ENCODE results near the gene TRAPPC4.
"Not testable (repeated sequence)": the region's sequence is repeated elsewhere in the genome, so short reads cannot be mapped to it uniquely, and the experiment has no call there.

Gene TRAPPC4, protein sequence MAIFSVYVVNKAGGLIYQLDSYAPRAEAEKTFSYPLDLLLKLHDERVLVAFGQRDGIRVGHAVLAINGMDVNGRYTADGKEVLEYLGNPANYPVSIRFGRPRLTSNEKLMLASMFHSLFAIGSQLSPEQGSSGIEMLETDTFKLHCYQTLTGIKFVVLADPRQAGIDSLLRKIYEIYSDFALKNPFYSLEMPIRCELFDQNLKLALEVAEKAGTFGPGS

DNA sequence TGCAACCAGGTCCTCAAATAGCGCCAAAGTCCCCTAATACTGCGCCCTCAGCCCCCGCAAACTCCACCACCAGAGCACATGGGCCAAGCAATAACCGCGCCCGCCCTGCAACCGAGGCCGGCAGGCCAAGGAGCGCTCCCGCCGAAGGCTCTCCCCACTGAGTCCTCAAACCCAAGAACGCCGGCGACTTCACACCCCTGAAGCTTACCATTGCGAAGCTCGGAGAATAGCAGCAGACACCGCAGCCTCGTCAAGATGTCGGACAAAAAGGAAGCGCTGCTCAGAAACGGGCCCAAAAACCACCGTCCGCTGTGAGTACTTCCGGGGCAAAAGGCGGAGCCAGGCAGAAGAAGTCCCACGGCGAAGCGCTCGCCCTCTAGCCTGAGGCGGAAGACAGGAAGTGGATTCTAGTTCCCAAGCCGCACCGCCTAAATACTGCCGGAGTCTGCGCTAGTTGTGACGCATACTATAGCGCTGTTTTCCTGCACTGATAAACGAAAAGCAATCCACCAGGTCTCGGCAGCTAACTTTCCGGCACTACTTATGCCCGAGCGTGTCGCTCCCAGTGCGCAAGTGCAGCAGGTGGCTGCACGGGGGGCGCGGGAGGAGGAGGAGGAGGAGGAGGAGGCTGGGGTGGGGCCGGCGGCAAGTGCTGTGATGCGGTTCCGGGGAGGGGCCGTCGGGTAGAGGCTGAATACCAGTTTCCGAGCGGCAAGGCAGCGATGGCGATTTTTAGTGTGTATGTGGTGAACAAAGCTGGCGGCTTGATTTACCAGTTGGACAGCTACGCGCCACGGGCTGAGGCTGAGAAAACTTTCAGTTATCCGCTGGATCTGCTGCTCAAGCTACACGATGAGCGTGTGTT lies at the start of gene TRAPPC4, which contains the start of gene RPS25:
Gene TRAPPC4, plus strand, starts transcription at position 693 of the 865 bp plus-strand sequence. Its CDS starts 30 bp downstream, at position 723.
Gene RPS25, minus strand, starts transcription at position 270 of the 865 bp plus-strand sequence. Its CDS starts 59 bp downstream, at position 211.
- DNase-seq = peak; percentile 78 to 100 (median 98)

DNA sequence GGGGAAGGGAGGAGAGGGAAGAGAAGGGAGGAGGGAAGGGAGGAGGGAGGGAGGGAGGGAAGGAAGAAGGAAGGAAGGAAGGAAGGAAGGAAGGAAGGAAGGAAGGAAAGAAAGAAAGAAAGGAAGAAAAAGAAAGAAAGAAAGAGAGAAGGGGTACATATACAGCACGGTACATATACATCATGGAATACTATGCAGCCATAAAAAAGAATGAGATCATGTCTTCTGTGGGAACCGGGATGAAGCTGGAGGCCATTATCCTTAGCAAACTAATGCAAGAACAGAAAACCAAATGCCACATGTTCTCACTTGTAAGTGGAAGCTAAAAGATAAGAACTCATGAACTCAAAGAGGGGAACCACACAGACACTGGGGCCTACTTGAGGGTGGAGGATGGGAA lies 49.1 kb upstream of the TRAPPC4 start:
- DNase-seq = not testable (repeated sequence)

DNA sequence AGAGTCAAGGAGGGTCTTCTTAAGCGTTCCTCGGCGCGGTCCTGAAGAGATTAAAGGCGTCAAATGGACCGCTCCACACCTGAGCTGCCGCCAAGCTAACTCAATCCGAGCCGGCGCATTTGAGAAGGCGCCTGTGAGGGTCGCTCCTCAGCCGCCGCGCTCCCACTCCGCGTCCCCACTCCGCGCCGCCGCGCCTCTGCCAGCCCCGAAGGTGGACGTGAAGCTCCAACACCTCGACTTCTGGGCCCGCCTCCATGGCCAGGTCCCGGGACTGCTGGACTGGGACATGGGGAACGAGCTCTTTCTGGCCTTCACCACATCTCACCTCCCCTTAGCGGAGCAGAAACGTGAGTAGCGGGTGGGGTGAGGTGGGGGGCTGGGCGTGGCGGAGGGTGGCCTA lies 46.9 kb upstream of the TRAPPC4 start, which contains the start of gene FOXR1:
Gene FOXR1, plus strand, starts transcription at position 116 of the 400 bp plus-strand sequence. Its CDS starts 171 bp downstream, at position 287.
- no peak for DNase-seq

DNA sequence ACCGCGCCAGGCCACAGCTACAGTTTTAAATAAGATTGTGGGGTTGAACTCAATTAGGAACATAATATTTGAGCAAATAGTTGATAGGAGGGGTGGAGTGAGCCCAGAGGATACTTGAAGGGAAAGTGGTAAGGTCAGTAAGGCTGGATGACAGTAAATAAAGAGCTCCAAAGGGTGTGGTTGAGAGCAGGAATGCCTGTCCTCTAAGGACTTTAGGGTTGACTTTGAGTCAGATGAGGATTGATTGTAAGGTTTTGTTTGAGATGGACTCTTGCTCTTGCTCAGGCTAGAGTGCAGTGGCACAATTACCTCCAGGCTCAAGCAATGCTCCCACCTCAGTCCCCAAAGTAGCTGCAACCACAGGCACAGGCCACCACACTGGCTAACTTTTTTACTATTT lies 44.6 kb upstream of the TRAPPC4 start:
- no peak for DNase-seq

DNA sequence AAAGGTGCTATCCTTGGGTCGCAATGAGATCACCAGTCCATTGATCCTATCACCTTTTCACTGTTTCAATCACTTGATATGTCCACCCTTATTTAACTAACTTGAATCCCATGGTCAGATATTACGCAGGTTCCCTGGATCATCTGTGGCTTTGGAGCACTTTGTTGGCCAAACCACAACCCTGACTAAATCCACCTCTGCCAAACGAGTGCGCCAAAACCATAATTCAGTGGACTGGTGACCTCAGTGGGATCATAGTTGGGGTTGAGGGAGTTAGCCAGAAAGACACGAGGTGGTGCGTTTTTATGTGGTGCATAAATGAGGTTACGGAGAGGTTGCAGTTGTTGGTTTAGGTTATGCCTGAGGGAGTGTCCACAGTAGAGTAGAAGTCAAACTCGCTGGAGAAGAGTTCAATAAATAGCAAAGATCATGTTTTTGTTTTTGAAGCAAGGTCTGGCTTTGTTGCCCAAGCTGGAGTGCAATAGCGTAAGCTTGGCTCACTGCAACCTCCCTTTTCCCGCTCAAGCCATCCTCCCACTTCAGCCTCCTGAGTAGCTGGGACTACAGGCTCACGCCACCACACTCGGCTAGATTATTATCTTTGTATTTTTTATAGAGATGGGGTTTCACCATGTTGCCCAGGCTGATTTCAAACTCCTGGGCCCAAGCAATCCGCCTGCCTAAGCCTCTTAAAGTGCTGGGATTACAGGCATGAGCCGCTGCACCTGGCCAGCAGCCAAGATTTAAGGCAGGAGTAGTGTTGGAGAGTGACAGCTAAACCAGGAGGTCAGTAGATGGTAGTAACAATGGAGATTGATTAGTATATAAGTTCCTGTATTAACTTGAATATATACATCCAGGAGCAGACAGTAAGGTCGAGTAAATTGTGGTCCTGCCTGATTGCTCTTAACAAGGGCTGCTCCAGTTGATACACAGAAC lies 42.5 kb upstream of the TRAPPC4 start:
- DNase-seq = no peak

DNA sequence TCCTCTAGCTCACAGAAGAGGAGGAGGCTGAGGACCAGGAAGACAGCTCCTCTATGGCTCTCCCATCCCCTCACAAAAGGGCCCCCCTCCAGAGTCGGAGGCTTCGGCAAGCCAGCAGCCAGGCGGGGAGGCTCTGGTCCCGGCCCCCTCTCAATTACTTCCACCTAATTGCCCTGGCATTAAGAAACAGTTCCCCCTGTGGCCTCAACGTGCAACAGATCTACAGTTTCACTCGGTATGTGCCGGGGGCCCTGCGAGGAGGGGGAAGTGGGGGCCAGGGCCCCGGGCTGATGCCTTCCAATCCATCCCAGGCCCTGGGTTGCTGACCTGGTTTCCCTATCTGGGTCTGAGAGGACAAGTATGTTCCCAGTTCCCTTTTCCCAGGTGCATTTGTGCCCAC lies 39.1 kb upstream of the TRAPPC4 start:
- no peak for DNase-seq

DNA sequence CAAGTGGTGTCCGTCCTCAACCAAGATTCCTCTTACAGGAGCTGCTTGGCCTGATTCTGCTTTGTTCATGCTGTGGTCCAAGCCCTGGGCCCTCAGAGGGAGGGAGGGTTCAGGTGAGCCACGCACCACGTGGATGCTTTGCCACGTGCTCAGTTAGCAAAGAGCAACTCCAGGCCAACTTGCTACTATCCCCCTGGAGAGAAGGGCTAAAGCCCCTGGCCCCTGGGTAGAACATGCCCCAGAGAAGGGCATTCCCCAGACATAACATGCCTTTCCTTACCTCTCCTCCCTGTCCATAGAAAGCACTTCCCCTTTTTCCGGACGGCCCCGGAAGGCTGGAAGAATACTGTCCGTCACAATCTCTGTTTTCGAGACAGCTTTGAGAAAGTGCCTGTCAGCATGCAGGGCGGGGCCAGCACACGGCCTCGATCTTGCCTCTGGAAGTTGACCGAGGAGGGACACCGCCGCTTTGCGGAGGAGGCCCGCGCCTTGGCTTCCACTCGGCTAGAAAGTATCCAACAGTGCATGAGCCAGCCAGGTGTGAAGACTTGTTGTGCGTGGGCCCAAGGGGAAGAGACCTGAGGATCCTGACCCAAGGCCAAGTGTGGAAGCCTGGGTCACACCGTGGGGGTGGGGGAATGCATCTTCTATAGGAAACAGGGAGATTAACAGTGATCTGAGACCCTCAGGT lies 38.2 kb upstream of the TRAPPC4 start:
- peak in 3 of 14 donors; percentile 7 to 25 (median 13) for DNase-seq

DNA sequence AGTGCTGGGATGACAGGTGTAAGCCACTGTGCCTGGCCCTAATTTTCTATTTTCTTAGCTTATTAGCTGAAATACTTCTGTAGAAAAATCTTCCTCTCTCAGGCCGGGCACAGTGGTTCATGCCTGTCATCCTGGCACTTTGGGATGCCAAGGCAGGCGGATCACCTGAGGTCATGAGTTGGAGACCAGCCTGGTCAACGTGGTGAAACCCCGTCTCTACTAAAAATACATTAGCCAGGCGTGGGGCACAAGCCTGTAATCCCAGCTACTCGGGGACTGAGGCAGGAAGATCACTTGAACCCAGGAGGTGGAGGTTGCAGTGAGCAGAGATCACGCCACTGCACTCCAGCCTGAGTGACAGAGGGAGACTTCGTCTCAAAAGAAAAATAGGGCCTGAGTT lies 34.2 kb upstream of the TRAPPC4 start:
- DNase-seq = not testable (repeated sequence)

DNA sequence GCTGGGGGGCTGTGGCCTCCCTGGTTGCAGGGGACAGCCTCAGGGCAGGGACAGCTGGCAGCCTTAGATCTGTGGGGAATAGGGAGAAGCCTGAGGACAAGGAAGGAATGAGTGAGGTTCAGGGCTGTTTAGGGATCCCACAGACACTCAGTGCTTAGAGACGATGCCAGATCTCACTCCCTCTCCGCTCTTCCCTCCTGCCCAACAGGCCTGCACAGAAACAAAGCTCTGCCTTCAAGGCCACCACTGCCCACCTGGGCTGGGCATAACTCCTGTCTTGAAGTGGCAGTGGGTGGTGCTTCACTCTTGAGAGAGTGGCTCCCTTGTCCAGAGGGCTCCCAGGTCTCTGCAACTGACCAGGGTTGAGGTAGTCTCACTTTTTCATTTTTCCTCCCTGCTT lies 33.7 kb upstream of the TRAPPC4 start:
- DNase-seq = no peak

DNA sequence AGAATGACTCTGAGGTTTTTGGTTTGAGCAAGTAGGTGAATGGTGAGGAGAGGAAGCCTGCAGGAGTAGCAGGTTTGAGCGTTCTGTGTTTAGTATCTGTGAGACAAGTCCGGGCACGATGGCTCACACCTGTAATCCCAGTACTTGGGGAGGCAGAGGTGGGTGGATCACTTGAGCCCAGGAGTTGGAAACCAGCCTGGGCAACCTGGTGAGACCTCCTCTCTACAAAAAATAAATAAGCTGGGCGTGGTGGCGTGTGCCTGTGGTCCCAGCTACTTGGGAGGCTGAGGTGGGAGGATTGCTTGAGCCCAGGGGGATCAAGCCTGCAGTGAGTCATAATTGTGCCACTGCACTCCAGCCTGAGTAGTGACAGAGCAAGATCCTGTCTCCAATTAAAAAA lies 30.3 kb upstream of the TRAPPC4 start:
- no peak for DNase-seq

DNA sequence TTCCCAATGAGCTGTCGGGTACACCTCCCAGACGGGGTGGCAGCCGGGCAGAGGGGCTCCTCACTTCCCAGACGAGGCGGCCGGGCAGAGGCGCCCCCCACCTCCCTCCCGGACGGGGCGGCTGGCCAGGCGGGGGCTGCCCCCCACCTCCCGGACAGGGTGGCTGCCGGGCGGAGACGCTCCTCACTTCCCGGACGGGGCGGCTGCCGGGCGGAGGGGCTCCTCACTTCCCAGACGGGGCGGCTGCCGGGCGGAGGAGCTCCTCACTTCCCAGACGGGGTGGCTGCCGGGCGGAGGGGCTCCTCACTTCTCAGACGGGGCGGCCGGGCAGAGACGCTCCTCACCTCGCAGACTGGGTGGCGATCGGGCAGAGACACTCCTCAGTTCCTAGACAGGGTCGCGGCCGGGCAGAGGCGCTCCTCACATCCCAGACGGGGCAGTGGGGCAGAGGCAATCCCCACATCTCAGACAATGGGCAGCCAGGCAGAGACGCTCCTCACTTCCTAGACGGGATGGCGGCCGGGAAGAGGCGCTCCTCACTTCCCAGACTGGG lies 27.0 kb upstream of the TRAPPC4 start:
- DNase-seq = not testable (repeated sequence)

DNA sequence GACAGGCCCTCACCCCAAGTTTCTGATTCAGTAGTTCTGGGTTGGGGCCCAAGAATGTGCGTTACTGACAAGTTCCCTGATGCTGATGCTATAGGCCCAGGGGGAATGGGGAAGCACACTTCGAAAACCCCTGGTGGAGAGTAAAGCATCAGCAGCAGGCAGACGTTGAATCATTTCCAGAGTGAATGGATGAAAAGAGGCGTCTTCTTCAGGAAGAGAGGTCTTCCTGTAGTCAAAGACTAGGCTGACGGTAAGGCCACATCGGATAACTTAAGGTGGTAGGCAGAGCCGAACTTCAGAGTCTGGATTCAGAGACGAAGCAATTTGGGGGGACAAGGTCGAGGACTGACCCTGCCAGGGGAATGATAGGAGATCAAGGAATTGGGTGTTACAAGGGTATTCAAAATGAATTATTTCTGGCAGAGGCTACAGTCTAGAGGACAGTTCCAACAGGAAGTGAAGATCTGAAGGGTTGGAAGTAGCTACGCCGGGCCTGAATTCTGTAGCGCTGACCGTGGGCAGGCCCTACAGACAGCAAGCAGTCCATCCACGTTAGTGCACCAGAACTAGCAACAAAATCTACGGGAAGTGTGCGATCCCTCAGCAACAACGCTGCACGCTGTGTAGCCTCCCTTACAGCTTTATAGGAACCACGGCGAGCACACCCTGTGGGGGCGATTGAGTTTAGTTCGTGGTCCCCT lies 21.5 kb upstream of the TRAPPC4 start:
- DNase-seq = peak in 5 of 14 donors; percentile 22 to 47 (median 31)

DNA sequence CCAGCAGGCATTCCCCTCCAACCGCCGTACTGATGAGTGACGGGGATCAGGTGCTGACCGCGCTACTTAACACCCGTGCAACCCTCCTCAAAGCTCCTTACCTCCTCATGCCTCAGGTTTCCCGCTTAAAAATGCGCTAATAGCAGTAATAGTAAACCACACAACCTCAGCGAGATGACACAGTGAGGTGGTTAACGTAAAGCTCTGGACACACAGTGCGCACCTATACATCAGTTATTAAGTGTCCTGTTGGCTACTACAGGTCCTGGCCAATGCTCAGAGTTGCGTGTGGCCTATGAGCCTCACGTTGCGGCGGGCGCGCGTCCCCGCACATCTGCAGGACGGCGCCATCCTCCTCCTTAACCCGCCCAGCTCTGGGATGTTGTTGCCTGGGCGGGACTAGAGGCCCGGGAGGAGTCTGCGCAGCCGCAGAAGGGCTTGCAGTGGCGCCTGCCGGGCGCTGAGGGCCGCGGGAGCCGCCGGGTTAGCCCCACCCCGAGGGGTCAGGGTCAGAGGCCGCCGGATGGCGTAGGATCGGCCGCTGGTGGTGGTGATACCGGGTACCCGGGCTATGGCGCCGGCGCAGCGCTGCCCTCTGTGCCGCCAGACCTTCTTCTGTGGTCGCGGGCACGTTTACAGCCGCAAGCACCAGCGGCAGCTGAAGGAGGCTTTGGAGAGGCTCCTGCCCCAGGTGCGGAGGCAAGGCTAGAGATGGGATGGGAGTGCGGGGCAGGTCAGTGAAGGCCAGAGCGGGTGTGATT lies 20.8 kb upstream of the TRAPPC4 start, which contains the start of gene CENATAC:
Gene CENATAC, plus strand, starts transcription at position 512 of the 761 bp plus-strand sequence. Its CDS starts 60 bp downstream, at position 572.
- DNase-seq = peak; percentile 35 to 96 (median 92)

DNA sequence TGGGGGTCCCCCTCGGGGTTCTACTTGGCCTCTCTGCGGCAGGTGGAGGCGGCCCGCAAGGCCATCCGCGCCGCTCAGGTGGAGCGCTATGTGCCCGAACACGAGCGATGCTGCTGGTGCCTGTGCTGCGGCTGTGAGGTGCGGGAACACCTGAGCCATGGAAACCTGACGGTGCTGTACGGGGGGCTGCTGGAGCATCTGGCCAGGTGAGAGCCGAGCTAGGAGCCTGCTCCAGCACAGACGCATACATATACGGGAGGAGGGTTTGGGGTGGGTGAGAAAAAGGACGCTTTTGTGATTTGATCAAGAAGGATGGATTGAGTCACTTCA lies 20.2 kb upstream of the TRAPPC4 start:
- DNase-seq = peak in 1 of 14 donors; percentile 35

DNA sequence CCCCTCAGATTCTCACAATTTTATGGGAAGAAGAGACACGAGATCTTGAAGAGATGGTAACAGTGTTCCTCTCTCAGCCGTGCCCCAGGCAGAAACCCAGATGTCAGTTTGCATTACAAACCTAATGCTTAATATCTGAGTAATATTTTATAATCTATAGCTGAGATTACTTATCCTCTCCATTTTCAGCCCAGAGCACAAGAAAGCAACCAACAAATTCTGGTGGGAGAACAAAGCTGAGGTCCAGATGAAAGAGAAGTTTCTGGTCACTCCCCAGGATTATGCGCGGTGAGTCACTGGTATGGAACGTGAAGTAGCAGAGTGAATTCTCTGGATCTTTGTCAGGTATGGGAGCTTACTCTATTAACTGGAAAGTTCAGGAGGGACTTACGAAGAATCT lies 19.7 kb upstream of the TRAPPC4 start:
- no peak for DNase-seq

DNA sequence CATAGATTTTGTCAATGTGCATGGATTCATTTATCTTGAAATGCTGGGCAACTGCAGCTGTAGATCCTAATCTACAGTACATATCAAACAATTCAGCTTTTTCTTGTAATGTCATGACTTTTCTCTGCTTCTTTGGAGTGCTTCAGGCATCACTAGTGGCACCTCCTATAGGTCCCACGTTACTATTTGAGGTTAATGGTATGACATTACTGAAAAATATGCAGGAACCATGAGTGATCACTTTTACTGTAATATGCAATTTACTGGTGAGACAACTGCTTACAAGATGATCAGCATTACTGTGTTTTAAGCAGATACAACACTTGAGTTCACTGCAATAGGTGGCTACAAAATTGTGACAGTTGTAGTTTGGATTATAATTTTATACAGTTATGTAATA lies 17.7 kb upstream of the TRAPPC4 start:
- DNase-seq = no peak

DNA sequence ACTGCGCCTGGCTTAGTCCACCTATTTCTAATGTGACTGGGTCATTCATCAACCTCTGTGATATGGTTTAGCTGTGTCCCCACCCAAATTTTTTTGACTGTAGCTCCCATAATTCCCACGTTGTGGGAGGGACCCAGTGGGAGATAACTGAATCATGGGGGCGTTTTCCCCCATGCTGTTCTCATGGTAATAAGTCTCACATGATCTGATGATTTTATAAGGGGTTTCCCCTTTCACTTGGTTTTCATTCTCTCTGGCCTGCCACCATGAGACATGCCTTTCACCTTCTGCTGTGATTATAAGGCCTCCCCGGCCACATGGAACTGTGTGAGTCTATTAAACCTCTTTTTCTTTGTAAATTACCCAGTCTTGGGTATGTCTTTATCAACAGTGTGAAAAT lies 11.9 kb upstream of the TRAPPC4 start:
- DNase-seq = no peak

DNA sequence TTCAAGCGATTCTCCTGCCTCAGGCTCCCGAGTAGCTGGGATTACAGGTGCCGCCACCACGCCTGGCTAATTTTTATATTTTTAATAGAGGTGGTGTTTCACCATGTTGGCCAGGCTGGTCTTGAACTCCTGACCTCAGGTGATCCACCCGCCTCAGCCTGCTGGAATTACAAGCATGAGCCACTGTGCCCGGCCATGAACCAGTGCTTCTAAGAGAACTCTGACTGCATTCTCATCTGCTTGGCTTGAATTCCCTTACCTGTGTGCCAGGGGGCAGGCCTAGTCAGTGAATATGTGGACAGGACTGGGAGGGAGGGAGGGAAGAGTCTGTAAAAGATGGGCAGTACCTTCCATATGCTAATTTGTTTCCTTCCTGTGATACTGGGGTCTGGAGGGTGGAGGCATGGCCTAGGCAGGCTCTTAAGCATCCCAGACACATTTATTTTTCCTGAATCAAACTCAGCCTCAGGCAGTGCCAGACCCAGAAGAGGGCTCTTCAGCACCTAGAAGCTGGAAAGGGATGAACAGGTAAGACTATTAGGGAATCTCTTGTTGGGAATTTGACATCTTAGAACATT lies 7.0 kb upstream of the TRAPPC4 start:
- DNase-seq = no peak

DNA sequence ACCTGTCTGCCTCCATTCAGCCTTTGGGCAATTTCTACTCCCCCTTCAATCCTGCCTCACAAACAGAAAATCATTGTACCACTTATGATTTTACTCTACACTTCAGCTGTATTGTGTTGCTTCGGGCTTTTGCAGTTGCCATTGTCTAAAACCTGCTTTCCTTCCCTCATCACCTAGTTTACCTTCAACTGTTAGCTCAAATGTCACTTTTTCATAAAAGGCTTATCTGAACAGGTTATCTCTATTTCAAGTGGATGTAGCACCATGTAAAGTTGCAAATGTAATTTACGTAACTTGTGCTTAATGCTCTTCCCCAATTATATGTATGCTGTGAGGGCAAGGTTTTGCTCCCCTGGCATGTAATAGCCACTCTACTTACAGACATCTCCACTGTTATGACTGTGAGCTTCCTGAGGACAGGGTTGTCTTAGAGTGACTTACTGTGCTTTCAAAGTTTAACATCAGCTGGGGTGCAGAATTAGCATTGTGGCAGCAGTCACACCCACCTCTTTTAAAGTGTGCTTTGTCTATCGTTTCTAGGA lies 5.9 kb upstream of the TRAPPC4 start:
- DNase-seq = no peak

All from C1 segment of cervical spinal cord (tissue), 14 donors.